NCI-H1694 (cell line): Measurements from ENCODE around the gene TTLL10.

Experiments used
- DNase-seq: peaks from one replicate; lab custom pipeline; 2025; lab: John Stamatoyannopoulos, UW

TTLL10 gene

DNA sequence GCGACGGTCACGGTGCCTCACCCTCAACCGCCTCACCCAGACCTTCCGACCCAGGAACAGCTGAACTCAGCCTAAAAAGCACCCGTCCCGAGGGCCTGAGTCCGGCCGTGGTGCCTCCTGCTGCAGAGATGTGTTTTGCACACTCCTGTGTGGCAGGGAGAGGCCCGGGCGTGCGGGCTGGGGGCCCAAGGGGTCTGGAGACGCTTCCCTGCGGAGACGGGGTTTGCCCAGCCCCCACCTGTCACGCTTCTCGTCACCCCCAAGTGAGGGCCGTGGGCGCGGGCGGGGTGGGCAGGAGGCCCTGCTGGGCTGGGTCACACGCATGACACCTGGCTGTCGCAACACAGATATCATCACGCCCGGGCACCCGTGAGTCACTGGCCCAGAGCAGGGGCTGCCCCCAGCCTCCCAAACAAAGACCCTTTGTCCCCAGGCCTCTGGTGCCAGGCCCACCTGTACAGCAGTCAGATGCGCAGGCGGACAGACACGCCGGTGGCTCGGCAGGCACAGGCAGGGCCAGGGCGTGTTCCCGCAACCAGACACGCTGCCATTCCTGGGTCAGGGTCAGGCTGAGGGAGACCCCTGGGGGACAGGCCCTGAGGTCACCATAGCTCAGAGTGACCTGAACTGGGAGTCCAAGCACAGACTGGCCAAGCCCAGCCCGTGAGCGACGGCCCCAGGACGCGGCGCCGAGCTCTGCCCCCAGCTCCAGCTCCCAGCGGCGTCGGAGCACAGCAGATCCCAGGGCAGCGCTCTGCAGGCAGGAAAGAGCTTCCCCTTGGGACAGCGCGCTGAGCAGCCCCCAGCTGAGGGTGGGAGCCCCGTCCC, 64.4 kb downstream of the TTLL10 start:
- no peak for DNase-seq

DNA sequence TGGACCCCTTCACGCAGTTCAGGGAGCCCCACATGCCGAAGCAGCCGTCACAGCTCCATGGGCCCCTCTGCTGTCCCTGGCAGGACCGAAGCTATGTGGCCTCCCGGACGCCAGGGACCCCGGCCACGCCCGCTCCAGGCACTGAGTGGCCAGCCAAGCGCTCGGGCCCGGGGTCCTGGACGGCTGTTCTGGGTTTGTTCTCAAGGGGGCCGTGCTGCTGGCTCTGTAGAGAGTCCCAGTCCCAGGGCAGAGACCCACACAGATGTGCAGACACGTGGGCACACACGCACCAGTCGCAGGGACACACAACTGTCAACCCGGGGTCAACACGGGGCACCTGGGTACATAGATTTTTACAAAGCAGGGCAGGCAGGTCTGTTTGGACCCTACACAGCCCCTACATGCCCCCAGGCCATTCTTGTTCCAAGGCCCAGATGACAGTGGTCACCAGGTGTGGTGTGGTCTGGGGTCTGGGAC, 65.1 kb downstream of the TTLL10 start:
- DNase-seq = no peak

DNA sequence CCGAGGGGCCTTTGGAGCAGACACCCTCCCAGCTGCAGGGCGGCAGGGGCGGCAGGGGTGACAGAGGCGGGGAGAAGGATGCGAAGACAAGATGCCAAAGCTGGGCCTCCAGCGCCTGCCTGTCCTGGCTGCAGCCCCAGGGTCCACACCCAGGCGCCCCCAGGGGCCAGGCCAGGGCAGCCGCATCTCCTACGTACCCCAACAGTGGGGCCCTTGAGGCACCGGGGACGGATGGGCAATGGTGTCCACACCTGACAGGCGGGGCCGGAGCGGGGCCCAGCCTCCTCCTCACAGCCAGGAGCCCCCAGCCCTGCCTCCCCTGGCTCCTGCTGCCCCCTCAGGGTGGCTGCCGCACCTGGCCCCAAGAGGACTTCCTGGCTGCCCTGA, 65.5 kb downstream of the TTLL10 start:
- no peak for DNase-seq

DNA sequence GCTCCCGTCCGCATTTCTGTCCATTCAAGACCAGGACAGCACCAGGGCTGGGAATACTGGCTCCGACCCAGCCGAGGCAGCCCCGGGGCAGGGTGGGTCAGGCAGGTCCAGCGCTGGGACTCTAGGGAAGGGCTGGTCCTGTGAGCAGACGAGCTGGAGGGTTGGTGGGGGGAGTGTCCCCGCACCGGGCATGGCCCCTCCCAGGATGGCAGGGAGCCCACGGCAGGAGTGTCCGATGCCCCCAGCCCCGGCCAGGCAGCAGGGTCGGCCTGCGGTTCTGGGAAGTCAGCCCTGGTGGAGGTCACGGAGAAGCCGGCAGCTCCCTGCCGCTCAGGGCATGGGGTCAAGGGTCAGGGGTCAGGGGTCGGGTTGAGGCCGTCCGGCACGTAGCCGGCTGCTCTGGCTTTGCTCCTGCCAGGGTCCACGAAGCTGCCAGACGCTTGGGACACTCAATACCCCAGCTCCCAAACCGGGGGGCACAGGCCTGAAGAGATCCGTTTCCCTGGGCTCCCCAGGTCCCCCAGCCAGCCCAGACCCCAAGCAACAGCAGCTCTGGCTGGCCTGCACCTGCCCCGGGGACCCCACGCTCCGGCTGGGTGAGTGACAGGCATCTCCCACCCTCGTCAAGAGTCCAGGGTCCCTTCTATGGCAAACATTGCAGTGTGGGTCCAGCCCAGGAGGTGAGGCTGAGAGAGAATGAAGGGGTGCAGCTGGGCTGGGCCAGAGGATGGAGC, 66.1 kb downstream of the TTLL10 start:
- DNase-seq = no peak

DNA sequence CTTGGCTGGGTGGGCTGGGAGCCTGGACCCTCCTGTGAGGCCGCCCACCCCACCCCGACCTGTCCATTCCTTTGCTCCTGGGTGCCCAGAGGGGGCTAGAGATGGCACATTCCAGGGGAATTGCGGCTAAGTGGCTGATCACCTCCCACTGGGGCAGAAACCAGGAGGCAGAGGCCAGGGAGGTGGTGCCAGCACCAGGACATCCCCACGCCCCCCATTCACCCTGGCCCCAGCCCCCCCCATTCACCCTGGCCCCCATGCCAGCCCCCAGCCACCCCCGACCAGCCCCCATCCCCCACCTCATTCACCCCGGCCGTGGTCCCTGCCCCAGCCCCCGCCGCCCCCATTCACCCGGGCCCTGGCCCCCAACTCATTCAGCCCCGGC, 66.7 kb downstream of the TTLL10 start:
- no peak for DNase-seq

DNA sequence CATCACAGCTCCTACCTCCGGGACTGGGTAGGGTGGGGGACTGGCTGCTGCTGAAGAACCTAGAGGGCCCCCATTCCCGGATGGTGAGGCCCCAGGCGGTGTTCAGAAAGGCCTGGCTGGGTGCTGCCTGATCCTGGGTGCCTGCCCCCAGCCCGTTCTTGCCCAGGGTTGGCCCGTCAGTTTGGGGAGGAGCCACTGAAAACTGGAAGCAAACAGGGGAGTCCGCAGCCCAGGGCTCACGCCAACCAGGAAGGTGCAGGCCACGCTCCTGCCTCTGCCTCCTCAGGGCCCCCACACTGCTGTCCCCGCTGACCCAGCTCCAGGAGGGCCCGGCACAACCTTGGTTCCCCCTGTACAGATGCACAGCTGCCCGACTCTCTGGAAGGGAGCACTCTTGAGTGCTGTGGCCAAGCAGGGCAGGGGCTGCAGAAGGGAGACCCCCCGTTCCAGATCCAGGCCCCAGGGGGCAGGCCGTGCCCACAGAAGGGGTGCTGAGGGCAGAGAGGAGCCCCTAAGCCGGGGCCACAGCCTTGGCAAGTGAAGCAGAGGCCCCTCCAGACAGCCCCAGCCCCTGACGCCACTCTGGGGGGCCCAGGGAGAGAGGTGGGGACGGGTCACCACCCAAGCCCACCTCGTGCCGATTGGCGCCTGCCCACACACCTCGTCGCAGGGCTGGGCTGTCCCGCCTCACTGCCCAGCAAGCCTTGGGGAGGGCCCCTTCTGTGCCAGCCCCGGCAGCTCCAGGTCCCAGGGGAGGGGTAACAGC, 67.3 kb downstream of the TTLL10 start:
- DNase-seq = no peak

DNA sequence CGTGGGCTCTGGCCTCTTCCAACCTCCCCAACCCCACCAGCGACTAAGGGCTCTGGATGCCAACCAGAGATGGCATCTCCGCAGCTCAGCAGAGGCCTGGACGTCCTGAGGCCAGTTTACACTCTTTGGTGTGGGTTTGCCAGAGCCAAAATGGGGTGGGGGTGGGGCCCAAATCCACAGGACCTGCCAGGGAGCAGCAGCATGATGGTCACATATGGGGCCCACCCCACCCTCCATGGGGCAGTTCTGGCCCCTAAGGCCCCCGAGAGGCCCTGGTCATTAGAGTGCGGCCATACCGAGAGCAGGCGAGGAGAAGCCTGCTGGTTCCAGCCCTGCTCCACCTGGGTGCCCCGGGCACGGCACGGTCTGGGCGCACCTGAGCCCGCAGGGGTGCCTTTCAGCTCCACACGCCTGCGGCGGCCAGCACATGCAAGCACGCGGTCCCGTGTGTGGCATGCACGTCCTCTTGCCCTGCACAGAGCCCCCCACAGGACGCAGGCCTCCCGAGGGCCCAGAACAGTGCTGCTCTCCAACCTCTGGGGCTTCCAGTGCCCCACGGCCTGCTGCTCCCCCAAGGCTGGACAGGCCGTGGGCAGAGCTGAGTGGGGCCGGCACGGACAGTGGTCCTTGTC, 68.0 kb downstream of the TTLL10 start:
- no peak for DNase-seq

DNA sequence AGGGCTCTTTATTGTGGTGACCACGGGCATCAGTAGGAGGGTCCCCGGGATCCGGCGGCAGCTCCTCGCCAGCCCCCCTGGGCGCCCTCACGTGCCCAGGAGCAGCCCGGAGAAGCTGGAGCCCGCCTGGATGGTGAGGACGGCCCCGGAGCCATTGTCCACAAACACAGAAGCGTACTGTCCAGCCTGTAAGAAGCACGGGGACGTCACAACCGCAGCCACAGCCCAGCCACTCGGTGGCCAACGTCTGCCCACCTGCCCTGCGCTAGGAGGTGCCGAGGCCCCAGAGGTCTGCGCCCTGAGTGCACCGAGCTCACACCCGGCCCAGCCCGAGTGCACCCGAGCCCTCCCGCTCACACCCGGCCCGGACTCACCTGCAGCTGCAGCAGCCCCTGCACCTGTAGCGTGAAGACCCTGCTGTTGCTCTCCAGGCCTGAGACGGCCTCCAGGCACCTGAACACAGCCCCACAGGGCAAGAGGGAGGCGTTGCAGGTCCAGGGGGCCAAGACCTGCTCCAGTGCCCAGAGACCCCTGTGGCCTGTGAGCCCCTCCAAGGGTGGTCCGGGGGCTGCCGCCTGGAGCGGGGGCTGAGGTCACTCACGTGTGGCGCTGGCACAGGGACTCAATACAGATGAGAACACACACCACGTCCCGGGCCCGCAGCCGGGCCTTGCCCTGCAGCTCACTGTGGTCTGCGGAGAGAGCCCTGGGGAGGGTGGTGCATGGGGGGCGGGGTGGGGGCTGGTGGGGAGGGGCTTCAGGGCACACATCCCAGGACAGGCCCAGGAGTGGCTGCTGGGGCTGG, 69.0 kb downstream of the TTLL10 start:
- DNase-seq = no peak

DNA sequence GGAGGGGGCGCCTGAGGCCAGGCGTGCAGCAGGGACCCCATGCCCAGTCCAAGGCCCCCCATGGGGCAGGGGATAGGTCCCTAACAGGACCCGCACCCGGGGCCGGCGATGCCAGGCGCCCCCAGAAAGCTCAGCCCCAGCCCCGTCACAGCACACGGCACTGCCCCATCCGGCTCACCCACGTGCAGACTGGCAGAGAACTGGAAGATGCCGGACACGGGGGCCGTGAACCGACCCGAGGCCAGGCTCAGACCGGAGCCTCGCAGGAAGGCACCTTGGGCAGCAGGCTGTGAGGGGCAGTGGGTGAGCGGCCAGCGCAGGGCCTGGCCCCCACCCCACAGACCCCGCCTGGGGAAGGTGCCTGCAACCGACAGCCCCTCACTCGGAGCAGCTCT, 69.6 kb downstream of the TTLL10 start:
- DNase-seq = no peak

DNA sequence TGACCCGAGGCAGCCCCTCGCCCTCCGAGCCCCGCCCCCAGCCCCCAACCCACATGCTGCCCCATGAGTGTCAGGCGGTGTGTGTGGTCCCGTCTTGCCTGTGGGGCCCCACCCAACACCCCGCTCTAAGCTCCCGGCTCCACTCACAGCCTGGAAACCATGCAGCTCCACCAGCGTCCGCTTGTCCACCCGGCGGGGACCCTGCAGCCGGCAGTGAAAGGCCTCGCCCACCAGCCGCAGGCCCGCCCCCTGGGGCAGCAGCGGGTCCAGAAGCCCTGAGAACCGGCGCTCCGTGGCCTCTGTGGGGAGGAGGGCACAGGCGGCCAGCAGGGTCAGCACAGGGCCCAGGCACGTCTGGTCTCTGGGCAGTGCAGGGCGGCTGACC, 70.1 kb downstream of the TTLL10 start:
- DNase-seq = no peak

DNA sequence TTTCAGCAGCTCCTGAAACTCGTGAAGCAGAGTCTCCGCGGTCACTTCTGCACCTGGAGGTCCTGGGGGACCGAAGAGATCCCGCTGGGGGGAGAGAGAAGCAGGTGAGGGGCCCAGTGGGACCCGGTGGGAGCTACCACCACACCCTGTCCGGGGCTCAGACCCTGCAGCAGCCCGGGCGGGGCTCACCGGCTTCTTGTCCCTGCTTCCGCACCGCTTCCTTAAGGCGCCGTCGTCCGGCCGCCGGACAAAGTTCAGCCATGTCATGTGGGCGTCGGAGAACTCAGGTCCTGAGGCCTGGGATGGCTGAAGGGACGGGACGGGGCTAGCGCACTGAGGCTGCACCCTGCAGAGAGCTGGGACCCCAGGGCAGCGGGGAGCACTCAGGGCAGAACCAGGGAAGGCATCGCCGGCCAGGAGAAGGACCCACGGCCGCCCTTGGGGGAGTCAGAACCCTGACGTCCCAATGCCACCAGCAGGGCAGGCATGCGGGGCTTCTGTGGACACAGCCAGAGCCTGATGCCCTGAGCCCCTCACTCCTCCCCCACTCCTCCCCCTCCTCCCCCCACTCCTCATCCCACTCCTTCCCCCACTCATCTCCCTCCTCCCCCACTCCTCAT, 70.6 kb downstream of the TTLL10 start:
- DNase-seq = no peak

DNA sequence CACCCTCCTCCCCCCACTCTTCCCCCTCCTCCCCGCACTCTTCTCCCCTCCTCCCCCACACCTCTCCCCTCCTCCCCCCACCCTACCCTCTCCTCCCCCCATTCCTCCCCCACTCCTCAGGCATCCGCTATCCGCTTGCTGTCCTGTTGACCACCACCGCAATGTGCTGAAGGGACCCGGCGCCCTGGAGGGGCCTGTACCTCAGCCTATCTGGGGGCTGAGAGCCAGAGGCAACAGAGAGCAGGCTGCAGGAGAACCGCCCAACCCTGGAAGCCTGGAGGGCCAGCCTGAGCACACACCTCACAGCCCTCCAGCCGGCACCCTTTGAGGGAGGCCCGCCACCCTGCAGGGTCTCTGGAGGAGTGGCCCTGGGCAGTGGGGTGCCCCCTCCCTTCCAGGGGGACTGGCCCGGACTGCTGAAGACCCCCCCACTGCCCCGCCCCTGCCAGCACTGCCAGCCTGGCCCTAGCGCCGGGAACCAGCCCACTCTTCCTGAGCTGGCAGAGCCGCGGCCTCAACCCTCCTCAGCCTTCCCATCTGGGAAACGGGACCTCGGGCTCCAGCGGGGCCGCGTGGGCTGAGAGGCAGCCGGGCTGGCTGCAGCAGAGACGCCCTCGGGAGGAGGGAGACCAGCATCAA, 71.6 kb downstream of the TTLL10 start:
- no peak for DNase-seq

DNA sequence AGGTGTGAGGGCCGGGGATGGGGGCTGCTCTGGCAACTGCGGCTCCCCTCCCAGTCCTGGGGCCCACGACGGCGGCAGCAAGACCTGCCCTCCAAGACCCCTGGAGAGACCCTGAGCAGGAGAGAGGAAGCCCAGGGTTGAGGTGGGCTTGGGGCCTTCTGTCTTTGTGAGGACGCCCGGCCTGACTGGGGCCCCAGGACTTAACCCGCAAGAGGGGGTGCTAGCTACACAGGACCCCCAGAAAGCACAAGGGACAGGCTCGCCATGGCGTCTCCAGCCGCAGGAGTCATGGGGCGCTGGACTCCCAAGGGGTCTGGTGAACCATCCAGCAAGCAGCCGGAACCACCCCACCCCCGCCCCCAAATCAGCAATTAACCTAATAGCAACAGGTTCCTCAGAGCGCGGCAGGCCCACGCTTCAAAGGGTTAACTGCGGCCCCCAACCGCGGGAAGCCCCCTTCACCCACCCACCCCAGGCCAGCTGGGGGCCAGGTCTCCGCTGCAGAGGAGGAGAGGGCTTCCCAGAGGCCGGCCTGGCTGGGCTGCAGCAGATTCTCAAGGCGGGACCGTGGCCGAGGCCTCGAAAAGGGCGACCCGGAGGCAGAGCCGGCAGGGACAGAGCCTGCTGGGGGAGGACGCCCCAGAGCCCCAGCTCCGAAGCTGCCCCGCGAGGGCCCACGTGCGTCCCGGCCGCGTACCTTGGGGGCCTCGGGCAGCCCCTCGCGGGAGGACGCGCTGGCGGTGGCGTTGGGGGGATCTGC, 72.3 kb downstream of the TTLL10 start:
- DNase-seq = no peak

DNA sequence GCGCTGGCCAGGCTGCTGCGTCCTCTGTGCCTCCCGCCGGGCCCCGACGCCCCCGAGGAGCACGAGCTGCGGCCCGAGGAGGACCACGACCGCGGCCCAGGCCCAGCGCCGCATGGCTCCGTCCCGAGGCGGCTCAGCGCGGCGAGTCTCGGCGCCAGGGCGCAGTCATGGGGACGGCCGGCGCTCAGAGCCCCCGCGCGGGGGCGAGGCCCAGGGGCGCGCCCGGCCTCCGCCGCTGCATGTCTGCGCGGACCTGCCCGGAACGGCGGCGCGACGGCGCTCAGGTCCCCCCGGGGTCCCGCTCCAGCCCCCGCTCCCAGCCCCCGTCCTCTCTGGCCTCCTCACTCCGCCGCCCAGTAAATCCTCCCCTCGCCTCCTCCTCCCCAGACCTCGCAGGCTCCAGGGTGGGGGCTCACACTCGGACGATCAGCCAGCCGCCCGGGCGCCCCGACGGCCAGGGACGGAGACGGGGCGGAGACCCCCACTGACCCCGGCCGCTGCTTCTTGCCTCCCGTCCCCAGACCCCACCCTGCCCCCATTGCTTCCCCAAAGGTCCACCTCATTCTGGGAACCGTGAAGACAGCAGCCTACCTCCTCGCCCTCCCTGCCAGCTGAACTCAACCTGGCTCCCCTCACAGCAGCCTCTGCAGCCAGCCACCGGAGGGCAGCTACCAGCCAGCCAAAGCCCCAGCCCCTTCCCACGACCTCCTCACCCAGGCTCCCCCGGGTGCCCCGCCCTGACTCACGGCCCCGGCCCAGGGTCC, 73.1 kb downstream of the TTLL10 start, which contains the start of gene C1QTNF12:
Gene C1QTNF12, minus strand, starts transcription at position 146 of the 764 bp plus-strand sequence. Its CDS starts 32 bp downstream, at position 114.
- no peak for DNase-seq

DNA sequence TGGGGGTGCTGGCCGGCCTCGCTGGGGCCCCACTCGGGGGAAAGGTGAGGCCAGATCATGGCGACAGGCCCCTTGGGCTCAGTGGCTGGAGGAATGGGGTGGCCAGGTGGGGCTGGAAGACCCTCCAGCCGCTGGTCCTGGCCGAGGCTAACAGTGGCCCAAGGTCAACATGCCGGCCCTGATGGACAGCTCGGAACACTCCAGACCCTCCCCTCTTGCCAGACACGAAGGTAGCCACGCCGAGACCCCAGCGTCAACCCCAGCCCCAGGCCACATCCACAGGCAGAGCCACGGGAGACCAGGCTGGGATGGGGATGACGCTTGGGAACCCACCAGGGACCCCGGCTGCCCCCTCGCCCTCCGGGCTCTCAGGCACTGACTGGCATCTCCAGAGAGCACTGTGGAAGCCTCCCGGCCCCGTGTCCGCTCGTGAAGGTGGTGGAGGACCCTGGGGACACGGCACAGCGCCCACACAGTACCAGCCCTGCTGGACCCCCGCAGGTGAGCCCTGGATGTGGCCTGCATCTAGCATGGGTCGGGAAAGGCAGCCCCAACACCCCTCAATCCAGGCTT, 73.7 kb downstream of the TTLL10 start:
- no peak for DNase-seq
